Adrenal gland (tissue), 12 donors: ENCODE data around the gene IBSP. TPM values are rescaled to one million over a fixed set of nuclear protein-coding genes. Genes with fewer than 3 reads are reported as not detected.

Experiments used
- DNase-seq, 7 donors: peaks; one replicate each; pipeline ENCODE4 v3.0.0-alpha.2; 2019 to 2020
- H3K27ac ChIP-seq, 5 donors: fragments of 200-600 bp; sonication (generic) in 4 of 5; 1 replicate in 3 of 5; 2 replicates in 2 of 5; pipeline versions ENCODE4 v1.5.1 to v1.8.0; 2016 to 2020; ENCODE audit warnings: mild to moderate bottlenecking in 1 of 5
- H3K27me3 ChIP-seq: fragments of 200-600 bp; 2 replicates; pipeline ENCODE4 v1.8.0; 2021
- H3K36me3 ChIP-seq, 2 donors: fragments of 200-600 bp; replicated peaks in 1 of 2; 1 replicate in 1 of 2; 2 replicates in 1 of 2; pipeline versions ENCODE4 v1.5.1 to v1.8.0; 2018 to 2022
- H3K4me1 ChIP-seq, 2 donors: fragments of 200-600 bp; replicated peaks in 1 of 2; 1 replicate in 1 of 2; 2 replicates in 1 of 2; pipeline versions ENCODE4 v1.5.1 to v1.8.0; 2018 to 2021
- H3K4me3 ChIP-seq, 4 donors: fragments of 200-600 bp; sonication (generic) in 3 of 4; one replicate each; pipeline ENCODE4 v1.5.1; 2016 to 2018
- H3K9me3 ChIP-seq, 3 donors: fragments of 200-600 bp; sonication (generic) in 1 of 3; replicated peaks in 1 of 3; 1 replicate in 2 of 3; 2 replicates in 1 of 3; pipeline versions ENCODE4 v1.5.1 to v1.8.0; 2016 to 2021
- CTCF ChIP-seq, 6 experiments: fragments of 450-650 bp in 4 of 6; fragments of 200-600 bp in 2 of 6; sonication (generic) in 1 of 6; IDR thresholded peaks; 1 replicate in 5 of 6; 2 replicates in 1 of 6; pipeline versions ENCODE4 v1.5.1 to v1.8.0; 2016 to 2021; ENCODE audit warnings: antibody characterized with exemption in 6 of 6, mild to moderate bottlenecking in 2 of 6, moderate library complexity in 1 of 6
- POLR2A ChIP-seq, 2 donors: fragments of 450-650 bp; IDR thresholded peaks; one replicate each; pipeline ENCODE4 v1.6.1; 2017; ENCODE audit warnings: antibody characterized with exemption in 2 of 2, mild to moderate bottlenecking in 2 of 2, moderate library complexity in 1 of 2
- WGBS, 4 donors: extraction: QIAGEN DNeasy Blood & Tissue Kit in 2 of 4; methylation state at CpG; one replicate each; pipeline versions ENCODE4 v1.1.5 to v1.1.7; 2013 to 2017; 5-methylcytosine and 5-hydroxymethylcytosine counted together
- intact Hi-C, 2 donors: fragments of 100-400 bp; cut with DNase I; formaldehyde crosslinking; loops; one replicate each; pipeline versions ENCODE4 v1.14.1 to v1.15.0; 2022 to 2023
- polyA plus RNA-seq, 3 donors: library from polyadenylated mRNA; stranded (reverse); fragments of 200-250 nt in 2 of 3; fragments of 350-450 nt in 1 of 3; fragmentation: Illumina TruSeq in 1 of 3; extraction: RNeasy Lipid Tissue Mini Kit (QIAGEN cat#74804) in 1 of 3; gene quantifications; one replicate each; pipeline ENCODE4 v1.2.3, GENCODE V29; 2013 to 2014
- total RNA-seq, 9 donors: library from RNA; depleted of rRNA in 4 of 9; stranded (reverse); fragments of >200 nt in 4 of 9; fragments of 120-200 nt in 1 of 9; fragmentation: NEBNext Ultra II Directional in 1 of 9; extraction: Animal tissue kit (Norgen Biotek cat#: 25700) in 1 of 9; gene quantifications; one replicate each; pipeline versions ENCODE4 v1.1.0 to v1.2.4, GENCODE V29; 2013 to 2023
- donor health status: healthy with polysubstance abuse.
- donor health status: Bipolar disorder and iron deficiency.
- donor health status: DM: yes; HTN: yes; CAD: no.
- donor health status: DM: no; HTN: no; CAD: no.
- donor health status: DM: no; HTN: no; CAD: no.
- donor health status: DM: yes; HTN: yes; CAD: no.

Gene IBSP
- total and polyA plus RNA-seq, 12 donors = not detected

DNA sequence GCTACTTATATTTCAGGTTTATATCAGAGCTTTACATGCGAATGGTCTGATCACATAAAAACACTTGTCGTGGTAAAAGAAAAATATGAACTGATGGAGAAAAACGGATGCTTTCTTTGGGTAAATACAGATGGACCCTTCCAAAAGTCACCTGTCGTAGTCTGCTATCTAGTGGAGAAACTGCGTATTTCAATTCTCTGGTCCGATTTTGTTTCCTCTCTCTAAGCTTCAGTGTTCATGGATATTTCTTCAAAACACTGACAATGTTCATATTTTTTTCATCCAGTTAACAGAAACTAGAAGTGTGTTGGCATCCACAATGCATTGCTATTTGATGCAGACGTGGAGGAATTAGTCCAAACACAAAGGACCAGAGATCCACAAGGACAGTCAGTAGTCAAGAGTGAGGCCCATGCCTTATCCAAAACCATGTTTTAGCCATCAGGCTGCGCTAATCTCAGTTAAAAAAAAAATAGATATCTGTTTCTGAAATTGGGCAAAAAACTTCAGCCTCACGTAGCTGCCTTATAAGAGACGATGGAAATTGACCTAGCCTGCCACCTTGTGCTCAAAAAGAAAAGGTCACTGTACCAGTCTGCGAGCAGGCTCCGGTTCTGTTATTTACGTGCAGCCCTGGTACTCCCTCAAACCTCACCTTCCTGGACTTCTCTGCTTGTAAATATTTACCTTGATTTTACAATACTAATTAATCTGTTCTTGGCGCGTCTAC is 49.4 kb downstream of the IBSP start:
- no peak overlapping the region for H3K4me3 ChIP-seq
- no peaks in the 10 kb centered on the region for H3K36me3 ChIP-seq
- WGBS, 4 donors = 14 to 17% (median 16%) methylated on average over 15 of the region's 15 CpGs
- TF ChIP-seq CTCF (IDR thresholded peaks at IDR 0.05) = peak in 5 of 6 experiments; percentile 30 to 64 (median 61)
- TF ChIP-seq POLR2A (IDR thresholded peaks at IDR 0.05) = no peak
- peaks cover 11 to 12% of the 10 kb centered on the region in 2 donors for H3K4me1 ChIP-seq
- H3K9me3 ChIP-seq = no peaks in the 10 kb centered on the region
- no peak overlapping the region for H3K27ac ChIP-seq
- H3K27me3 ChIP-seq = no peaks in the 10 kb centered on the region
- intact Hi-C loops = loop anchor here (5.0 to 10.0 kb wide), 2 partner anchors 161 to 304 kb away; no protein-coding TSS in a partner anchor
- DNase-seq = peak; percentile 42 to 75 (median 58)

GRCh38 chr4:87849612-87850011 is 50.3 kb downstream of the IBSP start:
- intact Hi-C loops = loop anchor here (5.0 to 10.0 kb wide), 4 partner anchors 162 to 365 kb away; no protein-coding TSS in a partner anchor
- no peaks in the 10 kb centered on the region for H3K27me3 ChIP-seq
- 48 to 56% (median 50%) methylated on average over 4 of the region's 4 CpGs for WGBS, 4 donors
- no peak for DNase-seq
- peak overlapping the region in 1 of 5 donors; percentile 17 for H3K27ac ChIP-seq
- no peak overlapping the region for H3K4me3 ChIP-seq
- peaks cover 11 to 12% of the 10 kb centered on the region in 2 donors for H3K4me1 ChIP-seq
- H3K36me3 ChIP-seq = no peaks in the 10 kb centered on the region
- TF ChIP-seq POLR2A (IDR thresholded peaks at IDR 0.05) = no peak
- TF ChIP-seq CTCF (IDR thresholded peaks at IDR 0.05) = no peak
- no peaks in the 10 kb centered on the region for H3K9me3 ChIP-seq

DNA sequence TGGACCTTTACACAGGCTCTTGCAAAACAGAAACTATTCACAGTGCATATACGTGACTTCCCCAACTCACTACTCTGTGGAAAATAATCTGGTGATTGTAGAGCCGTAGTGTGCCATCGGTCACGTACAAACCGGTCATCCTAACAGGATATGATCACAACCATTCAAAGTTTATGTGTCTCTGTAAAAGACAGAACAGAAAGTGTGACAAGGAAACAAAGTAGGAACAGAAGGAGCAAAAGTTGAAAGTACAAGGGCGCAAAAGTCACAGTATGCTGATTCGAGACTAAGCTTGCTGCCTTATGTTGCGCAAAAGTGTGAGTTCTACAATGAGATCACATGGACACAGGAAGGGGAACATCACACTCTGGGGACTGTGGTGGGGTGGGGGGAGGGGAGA is 52.0 kb downstream of the IBSP start:
- Histone ChIP-seq H3K27me3 (no peaks in the 10 kb centered on the region), H3K4me1 (peaks cover 11 to 12% of the 10 kb centered on the region in 2 donors), H3K36me3 (no peaks in the 10 kb centered on the region), H3K27ac (peak overlapping the region in 2 of 5 donors; percentile 60 to 72), H3K4me3 (no peak overlapping the region), H3K9me3 (no peaks in the 10 kb centered on the region)
- 69 to 76% (median 72%) methylated on average over 8 of the region's 8 CpGs for WGBS, 4 donors
- DNase-seq = peak in 2 of 7 donors; percentile 30 to 52
- intact Hi-C loops = loop anchor here (5.0 to 10.0 kb wide), 2 partner anchors 361 to 363 kb away; no protein-coding TSS in a partner anchor
- TF ChIP-seq CTCF (IDR thresholded peaks at IDR 0.05) (no peak), POLR2A (IDR thresholded peaks at IDR 0.05) (no peak)

DNA sequence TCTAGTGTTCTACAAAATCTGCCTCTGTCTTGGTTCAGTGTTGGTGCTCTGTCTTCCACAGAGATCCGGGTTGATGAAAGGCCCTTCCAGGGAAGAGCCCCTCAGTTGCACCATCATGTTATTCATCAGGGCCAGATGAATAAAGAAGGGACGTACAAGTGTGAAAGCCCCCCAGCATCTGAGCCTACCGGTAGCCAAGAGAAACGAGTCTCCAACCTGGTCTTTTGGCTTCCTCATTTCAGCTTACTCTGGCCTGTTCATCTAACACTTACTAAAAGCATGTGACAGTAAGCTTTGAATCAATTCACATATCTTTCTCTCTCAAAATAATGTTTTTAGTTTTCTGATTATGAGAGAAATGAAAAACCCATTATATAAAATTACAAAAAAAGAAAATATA is 52.6 kb downstream of the IBSP start:
- Histone ChIP-seq H3K4me3 (no peak overlapping the region), H3K27me3 (no peaks in the 10 kb centered on the region), H3K4me1 (peaks cover 11 to 12% of the 10 kb centered on the region in 2 donors), H3K36me3 (no peaks in the 10 kb centered on the region), H3K9me3 (no peaks in the 10 kb centered on the region), H3K27ac (peak overlapping the region in 1 of 5 donors; percentile 47)
- TF ChIP-seq CTCF (IDR thresholded peaks at IDR 0.05) (no peak), POLR2A (IDR thresholded peaks at IDR 0.05) (no peak)
- 64 to 73% (median 69%) methylated on average over 4 of the region's 4 CpGs for WGBS, 4 donors
- intact Hi-C loops = loop anchor here (5.0 to 10.0 kb wide), 2 partner anchors 360 to 363 kb away; no protein-coding TSS in a partner anchor
- DNase-seq = no peak
